ENCODE results near the gene CNOT6L. TPM values are rescaled to one million over a fixed set of nuclear protein-coding genes. Genes with fewer than 3 reads are reported as not detected.

CNOT6L gene
- total RNA-seq, 4 donors from 2014 or later, result 22.5 to 44.2 (median 35.5) TPM

DNA sequence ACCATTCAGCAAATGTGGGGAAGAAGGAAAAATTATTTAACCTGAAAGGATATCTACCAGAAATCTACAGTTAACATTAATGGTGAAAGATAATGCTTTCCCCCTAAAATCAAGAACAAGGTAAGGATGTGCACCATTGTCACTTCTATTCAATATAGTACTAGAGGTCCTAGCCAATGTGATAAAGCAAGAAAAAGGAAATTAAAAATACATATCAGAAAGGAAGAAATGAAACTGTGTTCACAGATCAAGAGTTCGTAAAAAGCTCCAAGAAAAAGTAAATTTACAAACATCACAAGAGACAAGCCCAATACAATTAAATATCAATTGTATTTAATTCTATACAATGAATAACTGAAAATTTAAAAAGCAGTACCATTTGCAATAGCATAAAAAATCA, 57.6 kb downstream of the CNOT6L start:
- Histone ChIP-seq H3K4me3 (replicated peaks in 1 of 3) (no peak overlapping the region), H3K27me3 (no peaks in the 10 kb centered on the region), H3K27ac (no peak overlapping the region), H3K4me1 (no peaks in the 10 kb centered on the region), H3K9me3 (no peaks in the 10 kb centered on the region), H3K36me3 (no peaks in the 10 kb centered on the region)
- 92 to 96% methylated on average over 1 of the region's 1 CpG for WGBS, 2 donors
- TF ChIP-seq, protein P1, sequence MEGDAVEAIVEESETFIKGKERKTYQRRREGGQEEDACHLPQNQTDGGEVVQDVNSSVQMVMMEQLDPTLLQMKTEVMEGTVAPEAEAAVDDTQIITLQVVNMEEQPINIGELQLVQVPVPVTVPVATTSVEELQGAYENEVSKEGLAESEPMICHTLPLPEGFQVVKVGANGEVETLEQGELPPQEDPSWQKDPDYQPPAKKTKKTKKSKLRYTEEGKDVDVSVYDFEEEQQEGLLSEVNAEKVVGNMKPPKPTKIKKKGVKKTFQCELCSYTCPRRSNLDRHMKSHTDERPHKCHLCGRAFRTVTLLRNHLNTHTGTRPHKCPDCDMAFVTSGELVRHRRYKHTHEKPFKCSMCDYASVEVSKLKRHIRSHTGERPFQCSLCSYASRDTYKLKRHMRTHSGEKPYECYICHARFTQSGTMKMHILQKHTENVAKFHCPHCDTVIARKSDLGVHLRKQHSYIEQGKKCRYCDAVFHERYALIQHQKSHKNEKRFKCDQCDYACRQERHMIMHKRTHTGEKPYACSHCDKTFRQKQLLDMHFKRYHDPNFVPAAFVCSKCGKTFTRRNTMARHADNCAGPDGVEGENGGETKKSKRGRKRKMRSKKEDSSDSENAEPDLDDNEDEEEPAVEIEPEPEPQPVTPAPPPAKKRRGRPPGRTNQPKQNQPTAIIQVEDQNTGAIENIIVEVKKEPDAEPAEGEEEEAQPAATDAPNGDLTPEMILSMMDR (IDR thresholded peaks at IDR 0.05), result no peak
- TF ChIP-seq POLR2A (IDR thresholded peaks at IDR 0.05), result no peak
- intact Hi-C loops (cut with DNase I), result no loop called here
- DNase-seq, result no peak

DNA sequence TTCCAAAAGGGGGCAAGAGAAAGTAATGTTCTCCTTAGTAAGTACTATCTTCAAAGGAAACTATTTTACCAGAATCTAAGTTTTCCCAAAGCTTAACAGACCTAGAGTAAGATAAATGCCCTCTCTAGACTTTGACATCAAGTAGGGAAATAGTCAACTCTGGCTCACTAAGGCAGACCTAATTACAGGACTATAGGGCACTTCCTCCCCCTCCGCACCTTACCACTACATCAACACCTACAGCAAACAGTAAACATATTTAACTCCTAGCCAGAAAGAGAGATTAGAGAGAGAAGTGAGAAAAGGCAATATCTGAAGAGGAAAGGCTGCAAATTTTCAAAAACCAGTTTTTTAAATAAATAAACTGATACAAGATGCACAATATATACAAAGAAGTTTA, 60.4 kb downstream of the CNOT6L start:
- intact Hi-C loops (cut with DNase I), result no loop called here
- Histone ChIP-seq H3K27me3 (no peaks in the 10 kb centered on the region), H3K9me3 (no peaks in the 10 kb centered on the region), H3K36me3 (peaks cover 4 to 8% of the 10 kb centered on the region in 2 donors), H3K27ac (no peak overlapping the region), H3K4me1 (no peaks in the 10 kb centered on the region), H3K4me3 (replicated peaks in 1 of 3) (no peak overlapping the region)
- WGBS, 2 donors, result 98 to 100% methylated on average over 1 of the region's 1 CpG
- DNase-seq, result no peak
- TF ChIP-seq POLR2A (IDR thresholded peaks at IDR 0.05), result no peak
- TF ChIP-seq, protein P1 (IDR thresholded peaks at IDR 0.05), result no peak

DNA sequence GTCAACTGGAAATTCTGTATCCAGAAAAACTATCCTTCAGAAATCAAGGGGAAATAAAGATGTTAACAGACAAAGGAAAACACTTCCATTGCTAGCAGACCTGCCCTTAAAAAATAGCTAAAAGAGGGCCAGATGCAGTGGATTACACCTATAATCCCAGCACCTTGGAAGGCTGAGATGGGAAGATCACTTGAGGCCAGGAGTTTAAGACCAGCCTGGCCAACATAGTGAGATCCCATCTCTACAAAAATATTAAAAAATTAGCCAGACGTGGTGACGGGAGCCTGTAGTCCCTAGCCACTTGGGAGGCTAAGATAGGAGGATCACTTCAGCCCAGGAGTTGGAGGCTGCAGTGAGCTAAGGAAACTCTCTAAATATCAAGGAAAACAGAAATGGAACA, 67.4 kb downstream of the CNOT6L start:
- Histone ChIP-seq H3K36me3 (peaks cover 4 to 8% of the 10 kb centered on the region in 2 donors), H3K27me3 (no peaks in the 10 kb centered on the region), H3K27ac (no peak overlapping the region), H3K4me1 (peaks cover 0 to under 1% of the 10 kb centered on the region in 2 donors), H3K4me3 (replicated peaks in 1 of 3) (no peak overlapping the region), H3K9me3 (no peaks in the 10 kb centered on the region)
- DNase-seq, result no peak
- 98 to 99% methylated on average over 2 of the region's 2 CpGs for WGBS, 2 donors
- intact Hi-C loops (cut with DNase I), result no loop called here
- no peak for TF ChIP-seq POLR2A (IDR thresholded peaks at IDR 0.05)
- TF ChIP-seq, protein P1 (IDR thresholded peaks at IDR 0.05), result no peak

DNA sequence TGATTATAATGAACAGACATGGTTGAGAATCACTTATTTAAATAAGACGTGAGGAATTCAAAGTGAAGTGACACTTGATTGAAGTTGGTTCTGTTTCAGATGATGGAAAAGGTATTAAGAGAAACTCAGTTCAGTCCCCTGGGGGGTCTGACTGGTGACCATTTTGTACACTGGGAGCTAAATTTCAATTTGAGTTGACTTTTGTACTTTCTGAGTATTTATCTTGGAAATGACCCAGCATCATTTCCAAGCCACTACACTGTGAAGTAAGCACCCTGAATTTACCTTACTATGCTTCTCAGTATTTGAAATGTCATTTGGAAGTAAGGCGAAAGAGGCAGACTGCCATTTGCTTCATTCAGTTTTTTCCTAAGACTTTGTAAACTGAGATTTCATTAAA, 73.4 kb downstream of the CNOT6L start:
- DNase-seq, result peak; percentile 24 to 46
- WGBS, 2 donors, result 43 to 50% methylated on average over 2 of the region's 2 CpGs
- H3K4me1 ChIP-seq, result peaks cover 7 to 15% of the 10 kb centered on the region in 2 donors
- intact Hi-C loops (cut with DNase I), result no loop called here
- peak overlapping the region in 2 of 3 donors; percentile 21 to 41 for H3K27ac ChIP-seq
- no peaks in the 10 kb centered on the region for H3K9me3 ChIP-seq
- H3K36me3 ChIP-seq, result no peaks in the 10 kb centered on the region
- no peaks in the 10 kb centered on the region for H3K27me3 ChIP-seq
- TF ChIP-seq, protein P1 (IDR thresholded peaks at IDR 0.05), result no peak
- no peak for TF ChIP-seq POLR2A (IDR thresholded peaks at IDR 0.05)
- no peak overlapping the region for H3K4me3 ChIP-seq (replicated peaks in 1 of 3)

DNA sequence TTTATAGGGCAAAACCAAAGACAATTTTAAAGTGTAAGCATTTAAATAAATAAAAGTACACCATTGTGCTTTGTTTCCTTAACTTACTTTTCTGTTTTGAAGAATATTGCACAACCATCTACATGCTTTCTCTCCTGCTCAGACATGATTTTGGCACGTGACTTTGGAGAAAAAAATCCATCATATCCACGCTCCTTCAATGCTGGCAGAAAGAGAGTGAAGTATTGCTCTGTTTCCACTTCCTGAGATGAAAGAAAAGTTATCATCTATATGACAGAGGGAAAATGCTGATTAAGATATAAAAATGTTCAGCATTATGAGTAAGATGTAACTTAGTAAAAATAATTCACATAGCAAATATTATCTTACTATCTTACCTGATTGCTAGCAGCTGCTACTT, 77.1 kb downstream of the CNOT6L start:
- DNase-seq, result no peak
- intact Hi-C loops (cut with DNase I), result no loop called here
- WGBS, 2 donors, result 91 to 93% methylated on average over 2 of the region's 2 CpGs

More for the DNA sequence above, 77.1 kb downstream of the CNOT6L start:
- Histone ChIP-seq H3K27ac (no peak overlapping the region), H3K27me3 (no peaks in the 10 kb centered on the region), H3K36me3 (no peaks in the 10 kb centered on the region), H3K9me3 (no peaks in the 10 kb centered on the region), H3K4me3 (replicated peaks in 1 of 3) (no peak overlapping the region), H3K4me1 (peaks cover 7 to 15% of the 10 kb centered on the region in 2 donors)
- TF ChIP-seq POLR2A (IDR thresholded peaks at IDR 0.05), result no peak
- TF ChIP-seq, protein P1 (IDR thresholded peaks at IDR 0.05), result no peak
